Neutrophil (primary cell): ENCODE results near the gene SLC39A9.

Source experiments
- H3K27ac ChIP-seq: fragments of 200-600 bp; sonication (generic); 2 replicates; pipeline ENCODE4 v1.5.1; 2016; ENCODE audit warnings: mild to moderate bottlenecking, moderate library complexity
- H3K27me3 ChIP-seq: fragments of 200-600 bp; sonication (generic); 2 replicates; pipeline ENCODE4 v1.6.0; 2016; ENCODE audit warnings: mild to moderate bottlenecking
- H3K36me3 ChIP-seq: fragments of 200-600 bp; sonication (generic); 2 replicates; pipeline ENCODE4 v1.5.1; 2017
- H3K4me1 ChIP-seq, 2 experiments: fragments of 200-600 bp in 1 of 2; sonication (generic) in 1 of 2; 1 replicate in 1 of 2; 2 replicates in 1 of 2; pipeline versions ENCODE4 v1.5.1 to v1.6.1; 2013 to 2016; ENCODE audit warnings: low read depth in 1 of 2, low read length in 1 of 2, mild to moderate bottlenecking in 1 of 2, moderate library complexity in 1 of 2; ENCODE audit not compliant: control insufficient read depth in 1 of 2, insufficient read depth in 1 of 2
- H3K4me3 ChIP-seq, 2 experiments: fragments of 200-600 bp in 1 of 2; sonication (generic) in 1 of 2; 1 replicate in 1 of 2; 2 replicates in 1 of 2; pipeline ENCODE4 v1.5.1; 2013 to 2016; ENCODE audit warnings: low read depth in 1 of 2, low read length in 1 of 2, mild to moderate bottlenecking in 1 of 2, moderate library complexity in 1 of 2
- H3K9me3 ChIP-seq: fragments of 200-600 bp; sonication (generic); 2 replicates; pipeline ENCODE4 v1.5.1; 2016
- CTCF ChIP-seq: fragments of 200-600 bp; sonication (generic); IDR thresholded peaks from 2 replicates; pipeline ENCODE4 v1.5.1; 2016; ENCODE audit warnings: antibody characterized with exemption

SLC39A9 gene

GRCh38 chr14:69398053-69398817 lies at the start of gene SLC39A9, which contains the start of gene ERH:
Gene SLC39A9 (plus strand): TSS chr14:69398692. CDS start chr14:69399370, 678 bp downstream.
Gene ERH (minus strand): TSS chr14:69398299. CDS start chr14:69398233, 66 bp downstream.
- Histone ChIP-seq H3K27me3 (no peaks in the 10 kb centered on the region), H3K9me3 (no peaks in the 10 kb centered on the region), H3K4me3 (peak within 1 kb of the TSS; percentile 70 to 85), H3K4me1 (peaks cover 39% of the 10 kb centered on the region in 2 experiments), H3K36me3 (peaks cover 25% of the 10 kb centered on the region), H3K27ac (peak within 1 kb of the TSS; percentile 91)
- no peak for TF ChIP-seq CTCF

GRCh38 chr14:69349091-69349777 lies 49.3 kb upstream of the SLC39A9 start:
- no peaks in the 10 kb centered on the region for H3K4me1 ChIP-seq
- no peak for TF ChIP-seq CTCF
- H3K27me3 ChIP-seq: peaks cover 3% of the 10 kb centered on the region
- no peak overlapping the region for H3K4me3 ChIP-seq
- no peak overlapping the region for H3K27ac ChIP-seq
- no peaks in the 10 kb centered on the region for H3K9me3 ChIP-seq
- no peaks in the 10 kb centered on the region for H3K36me3 ChIP-seq

- no peak overlapping the region for H3K27ac ChIP-seq
- no peaks in the 10 kb centered on the region for H3K9me3 ChIP-seq
- H3K4me3 ChIP-seq: no peak overlapping the region
- no peaks in the 10 kb centered on the region for H3K4me1 ChIP-seq
- H3K27me3 ChIP-seq: no peaks in the 10 kb centered on the region
- TF ChIP-seq CTCF: no peak
- no peaks in the 10 kb centered on the region for H3K36me3 ChIP-seq
Observed at GRCh38 chr14:69350892-69351291, 47.6 kb upstream of the SLC39A9 start.

- no peak for TF ChIP-seq CTCF
- H3K27me3 ChIP-seq: no peaks in the 10 kb centered on the region
- H3K27ac ChIP-seq: no peak overlapping the region
- no peaks in the 10 kb centered on the region for H3K36me3 ChIP-seq
- H3K9me3 ChIP-seq: no peaks in the 10 kb centered on the region
- no peaks in the 10 kb centered on the region for H3K4me1 ChIP-seq
- no peak overlapping the region for H3K4me3 ChIP-seq
Observed at GRCh38 chr14:69351385-69351784, 47.1 kb upstream of the SLC39A9 start.

- TF ChIP-seq CTCF: no peak
- Histone ChIP-seq H3K27ac (no peak overlapping the region), H3K27me3 (peaks cover under 1% of the 10 kb centered on the region), H3K36me3 (no peaks in the 10 kb centered on the region), H3K4me1 (no peaks in the 10 kb centered on the region), H3K4me3 (no peak overlapping the region), H3K9me3 (no peaks in the 10 kb centered on the region)
Observed at GRCh38 chr14:69351911-69352310, 46.6 kb upstream of the SLC39A9 start.
